22Rv1 (cell line): Measurements from ENCODE around the gene FKBP8.

Source experiments
- ZFX ChIP-seq: fragments of 450-650 bp; IDR thresholded peaks from 2 replicates; pipeline ENCODE4 v1.6.1; 2017; ENCODE audit warnings: antibody characterized with exemption, borderline replicate concordance
- TF ChIP-seq, protein P1 (sequence below): fragments of 450-650 bp; IDR thresholded peaks from 2 replicates; pipeline ENCODE4 v1.5.1; 2017; ENCODE audit warnings: mild to moderate bottlenecking

GRCh38 chr19:18503337-18503970 lies 39.9 kb downstream of the FKBP8 start:
- TF ChIP-seq, protein P1, sequence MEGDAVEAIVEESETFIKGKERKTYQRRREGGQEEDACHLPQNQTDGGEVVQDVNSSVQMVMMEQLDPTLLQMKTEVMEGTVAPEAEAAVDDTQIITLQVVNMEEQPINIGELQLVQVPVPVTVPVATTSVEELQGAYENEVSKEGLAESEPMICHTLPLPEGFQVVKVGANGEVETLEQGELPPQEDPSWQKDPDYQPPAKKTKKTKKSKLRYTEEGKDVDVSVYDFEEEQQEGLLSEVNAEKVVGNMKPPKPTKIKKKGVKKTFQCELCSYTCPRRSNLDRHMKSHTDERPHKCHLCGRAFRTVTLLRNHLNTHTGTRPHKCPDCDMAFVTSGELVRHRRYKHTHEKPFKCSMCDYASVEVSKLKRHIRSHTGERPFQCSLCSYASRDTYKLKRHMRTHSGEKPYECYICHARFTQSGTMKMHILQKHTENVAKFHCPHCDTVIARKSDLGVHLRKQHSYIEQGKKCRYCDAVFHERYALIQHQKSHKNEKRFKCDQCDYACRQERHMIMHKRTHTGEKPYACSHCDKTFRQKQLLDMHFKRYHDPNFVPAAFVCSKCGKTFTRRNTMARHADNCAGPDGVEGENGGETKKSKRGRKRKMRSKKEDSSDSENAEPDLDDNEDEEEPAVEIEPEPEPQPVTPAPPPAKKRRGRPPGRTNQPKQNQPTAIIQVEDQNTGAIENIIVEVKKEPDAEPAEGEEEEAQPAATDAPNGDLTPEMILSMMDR, result no peak
- no peak for TF ChIP-seq ZFX
